Loucy (cell line): ENCODE measurements around the gene PTOV1.

Experiments
- H2AFZ ChIP-seq: fragments of 200-600 bp; sonication (generic); 2 replicates; pipeline ENCODE4 v1.6.0; 2016; ENCODE audit warnings: antibody characterized with exemption, mild to moderate bottlenecking, low read length, moderate library complexity
- H3F3A ChIP-seq: fragments of 200-600 bp; 2 replicates; pipeline ENCODE4 v1.6.0; 2016; ENCODE audit warnings: antibody characterized with exemption, low read depth, mild to moderate bottlenecking
- H3K27me3 ChIP-seq: fragments of 200-600 bp; sonication (generic); 2 replicates; pipeline ENCODE4 v1.6.1; 2014; ENCODE audit warnings: low read length, mild to moderate bottlenecking; ENCODE audit not compliant: insufficient read depth, poor library complexity, severe bottlenecking
- H3K36me3 ChIP-seq: fragments of 200-600 bp; sonication (generic); 2 replicates; pipeline ENCODE4 v1.6.1; 2016; ENCODE audit warnings: low read length; ENCODE audit not compliant: insufficient read depth
- H3K4me1 ChIP-seq: fragments of 200-600 bp; sonication (generic); 2 replicates; pipeline ENCODE4 v1.5.1; 2014; ENCODE audit warnings: low read length, mild to moderate bottlenecking; ENCODE audit not compliant: insufficient read depth, poor library complexity, severe bottlenecking
- H3K4me2 ChIP-seq: fragments of 200-600 bp; sonication (generic); 2 replicates; pipeline ENCODE4 v1.6.0; 2014; ENCODE audit warnings: antibody characterized with exemption, low read length, low read depth, mild to moderate bottlenecking; ENCODE audit not compliant: poor library complexity, severe bottlenecking
- H3K4me3 ChIP-seq: fragments of 200-600 bp; sonication (generic); 2 replicates; pipeline ENCODE4 v1.5.1; 2014; ENCODE audit warnings: low read length, mild to moderate bottlenecking, mixed read lengths; ENCODE audit not compliant: poor library complexity, severe bottlenecking
- H3K79me2 ChIP-seq: fragments of 200-600 bp; sonication (generic); 2 replicates; pipeline ENCODE4 v1.6.1; 2014; ENCODE audit warnings: low read length; ENCODE audit not compliant: insufficient read depth
- H3K9ac ChIP-seq: fragments of 200-600 bp; sonication (generic); 2 replicates; pipeline ENCODE4 v1.6.0; 2014; ENCODE audit warnings: mild to moderate bottlenecking, low read depth, low read length, moderate library complexity; ENCODE audit not compliant: poor library complexity, severe bottlenecking
- H3K9me2 ChIP-seq: fragments of 200-600 bp; sonication (generic); replicated peaks from 2 replicates; pipeline ENCODE4 v1.6.1; 2016; ENCODE audit warnings: low read depth, low read length, mixed read lengths
- H3K9me3 ChIP-seq: fragments of 200-600 bp; sonication (generic); 2 replicates; pipeline ENCODE4 v1.6.1; 2014; ENCODE audit warnings: mild to moderate bottlenecking, antibody characterized with exemption, low read length, low read depth; ENCODE audit not compliant: insufficient read depth
- H4K20me1 ChIP-seq: fragments of 200-600 bp; sonication (generic); 2 replicates; pipeline ENCODE4 v1.6.0; 2014; ENCODE audit warnings: antibody characterized with exemption, low read length, mild to moderate bottlenecking; ENCODE audit not compliant: insufficient read depth, poor library complexity, severe bottlenecking
- CTCF ChIP-seq: fragments of 200-600 bp; sonication (generic); conservative IDR thresholded peaks from 2 replicates; pipeline ENCODE4 v1.5.1; 2014; ENCODE audit warnings: mild to moderate bottlenecking, antibody characterized with exemption, low read length
- EZH2phosphoT487 ChIP-seq: fragments of 200-600 bp; IDR thresholded peaks from 2 replicates; pipeline ENCODE4 v1.6.1; 2018; ENCODE audit warnings: antibody characterized with exemption, mild to moderate bottlenecking, moderate library complexity, borderline replicate concordance

The PTOV1 gene

DNA sequence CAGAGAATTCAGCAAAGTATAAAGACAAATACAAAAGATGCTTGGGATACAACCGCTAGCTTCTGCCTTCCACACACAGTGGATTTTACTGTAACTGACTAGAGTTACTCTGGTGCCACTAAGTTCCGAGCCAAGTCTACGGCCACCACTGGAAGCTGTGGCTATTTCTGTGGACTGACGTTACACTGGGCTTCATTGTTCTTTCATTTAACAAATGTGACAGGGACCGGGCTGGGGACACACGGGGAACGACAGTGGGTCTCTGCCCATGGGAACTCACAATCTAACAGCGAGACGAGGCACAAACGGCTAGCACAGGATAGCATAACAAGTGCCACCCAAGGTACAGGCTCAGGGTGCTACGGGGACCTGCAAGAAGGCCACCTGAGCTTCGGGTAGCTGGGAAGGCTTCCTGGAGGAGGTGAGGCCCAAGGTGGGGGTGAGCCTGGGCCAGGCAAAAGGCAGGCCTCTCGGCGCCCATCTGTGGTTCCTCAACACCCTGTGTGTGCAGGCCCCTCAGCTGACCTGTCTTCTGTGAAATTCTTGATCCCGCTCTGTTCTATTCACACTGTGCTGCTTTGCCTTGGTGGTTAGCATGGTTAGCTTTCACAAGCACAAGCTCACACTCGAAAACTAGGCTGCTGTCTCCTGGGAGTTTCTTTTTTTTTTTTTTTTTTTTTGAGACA is 56.1 kb downstream of the PTOV1 start:
- Histone ChIP-seq H3K4me1 (peaks cover 11% of the 10 kb centered on the region), H3K4me2 (no peak overlapping the region)

DNA sequence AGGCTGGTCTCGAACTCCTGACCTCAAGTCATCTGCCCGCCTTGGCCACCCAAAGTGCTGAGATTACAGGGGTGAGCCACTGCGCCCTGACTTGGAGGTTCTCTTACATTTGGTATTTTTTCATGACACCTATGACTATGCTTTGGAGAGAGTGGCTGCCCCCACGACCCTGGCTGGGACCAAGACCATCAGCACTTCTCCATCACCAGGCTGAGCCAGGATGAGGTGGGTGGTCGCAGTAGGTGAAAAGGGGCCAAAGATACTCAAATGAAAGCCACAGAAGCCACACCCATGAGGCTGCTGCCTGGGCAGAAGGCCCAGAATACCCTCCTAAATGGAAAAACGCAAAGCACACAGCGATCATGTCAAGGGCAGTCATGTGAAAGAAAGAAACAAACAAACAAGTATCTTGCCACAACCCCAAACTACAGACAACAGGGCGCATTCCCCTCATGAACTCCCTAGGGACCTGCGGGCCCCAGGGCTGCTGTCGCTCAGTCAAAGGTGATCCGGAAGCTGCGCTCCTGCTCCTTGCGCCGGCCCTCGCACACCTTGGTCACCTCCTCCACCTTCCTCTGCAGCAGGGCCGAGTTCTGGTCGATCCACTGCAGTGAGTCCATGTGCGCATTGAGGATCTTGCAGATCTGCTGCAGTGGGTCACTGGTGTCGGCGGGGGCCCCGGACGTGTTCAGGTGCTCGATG is 56.9 kb downstream of the PTOV1 start:
- Histone ChIP-seq H3K79me2 (peaks cover 51% of the 10 kb centered on the region; the same call in 1 of the 2 replicates), H3K36me3 (peaks cover 63% of the 10 kb centered on the region; the same call in 1 of the 2 replicates), H4K20me1 (peaks cover 60% of the 10 kb centered on the region), H2AFZ (no peak overlapping the region), H3K9me2 (no peaks in the 10 kb centered on the region), H3K9ac (no peak overlapping the region), H3K4me3 (no peak overlapping the region), H3K4me1 (peaks cover 11% of the 10 kb centered on the region), H3K9me3 (no peaks in the 10 kb centered on the region), H3K4me2 (no peak overlapping the region), H3F3A (no peaks in the 10 kb centered on the region), H3K27me3 (no peaks in the 10 kb centered on the region)
- TF ChIP-seq CTCF: no peak
- no peak for TF ChIP-seq EZH2phosphoT487

More for the DNA sequence above, 56.1 kb downstream of the PTOV1 start:
- Histone ChIP-seq H4K20me1 (peaks cover 55% of the 10 kb centered on the region), H3K27me3 (no peaks in the 10 kb centered on the region), H3K9me3 (no peaks in the 10 kb centered on the region), H3F3A (no peaks in the 10 kb centered on the region), H3K4me3 (no peak overlapping the region), H3K36me3 (peaks cover 56% of the 10 kb centered on the region; the same call in 1 of the 2 replicates), H3K79me2 (peaks cover 43% of the 10 kb centered on the region; the same call in 1 of the 2 replicates), H3K9ac (no peak overlapping the region), H2AFZ (no peak overlapping the region), H3K9me2 (no peaks in the 10 kb centered on the region)
- TF ChIP-seq CTCF: no peak
- TF ChIP-seq EZH2phosphoT487: no peak

DNA sequence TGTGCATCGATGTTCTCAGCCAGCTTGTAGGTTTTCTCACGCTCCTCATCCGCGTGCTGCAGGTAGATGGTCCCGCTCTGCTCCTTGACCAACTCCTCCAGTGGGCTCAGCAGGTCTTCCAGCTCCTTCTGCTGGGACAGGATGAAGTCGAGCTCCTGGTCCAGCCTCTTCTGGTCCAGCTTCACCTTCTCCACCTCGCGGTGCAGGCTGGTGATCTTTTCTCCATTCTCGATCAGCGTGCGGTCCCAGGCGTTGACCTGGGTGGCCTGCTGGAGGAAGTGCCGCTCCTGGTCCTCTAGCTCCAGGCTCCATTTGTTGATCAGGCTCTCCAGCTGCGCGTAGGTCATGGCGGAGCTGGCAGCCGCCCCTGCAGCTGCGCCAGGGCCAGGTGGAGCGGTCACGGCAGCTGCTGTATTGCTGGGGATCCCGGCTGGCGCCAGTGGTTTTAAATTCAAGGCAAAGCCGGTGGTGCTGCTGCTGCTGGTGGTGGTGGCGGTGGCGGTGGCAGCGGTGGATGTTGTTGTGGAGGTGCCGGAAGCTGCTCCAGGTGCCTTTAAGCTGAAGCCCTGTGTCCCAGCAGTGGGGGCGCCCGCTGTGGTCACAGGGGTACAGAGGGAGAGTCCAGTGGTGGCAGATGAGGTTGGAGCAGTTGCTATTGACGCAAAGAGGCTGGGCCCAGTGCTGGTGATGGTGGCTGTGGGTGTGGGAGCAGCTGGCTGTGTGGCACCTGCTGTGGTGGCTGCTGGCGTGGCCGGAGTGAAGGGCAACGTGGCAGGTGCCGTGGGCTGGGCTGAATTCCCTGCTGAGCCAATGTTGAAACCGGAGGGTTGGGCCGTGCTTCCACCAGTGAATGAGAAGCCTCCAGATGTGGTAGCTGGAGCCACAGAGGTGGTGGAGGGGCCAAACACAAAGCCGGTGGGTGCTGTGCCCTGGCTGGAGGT is 57.8 kb downstream of the PTOV1 start:
- no peak overlapping the region for H3K4me2 ChIP-seq
- peaks cover 71% of the 10 kb centered on the region; the same call in 1 of the 2 replicates for H3K36me3 ChIP-seq
- no peaks in the 10 kb centered on the region for H3K27me3 ChIP-seq
- no peaks in the 10 kb centered on the region for H3F3A ChIP-seq
- H3K9me2 ChIP-seq: no peaks in the 10 kb centered on the region
- H2AFZ ChIP-seq: no peak overlapping the region
- H3K9me3 ChIP-seq: no peaks in the 10 kb centered on the region
- peaks cover 11% of the 10 kb centered on the region for H3K4me1 ChIP-seq
- peaks cover 59% of the 10 kb centered on the region for H3K79me2 ChIP-seq
- H3K4me3 ChIP-seq: no peak overlapping the region
- no peak overlapping the region for H3K9ac ChIP-seq
- peaks cover 69% of the 10 kb centered on the region for H4K20me1 ChIP-seq
- TF ChIP-seq CTCF (no peak), EZH2phosphoT487 (no peak)
